GM12864 (cell line): ENCODE results near the gene PPM1K.
A peak's percentile ranks its signal among the peaks of the same experiment; 100 is the strongest.

Experiments used
- DNase-seq: peaks from one replicate; pipeline ENCODE4 v3.0.0-alpha.2; 2011; ENCODE audit warnings: low read depth
- H3K4me3 ChIP-seq: 2 replicates; pipeline ENCODE4 v1.5.1; 2011; ENCODE audit warnings: mild to moderate bottlenecking, low read depth, low read length, control low read depth
- TF ChIP-seq, protein P1 (sequence below): IDR thresholded peaks from 2 replicates; pipeline ENCODE4 v1.5.1; 2011; ENCODE audit warnings: low read depth, mild to moderate bottlenecking, moderate library complexity, low read length, control low read depth, inconsistent platforms; ENCODE audit errors: missing control alignments

The PPM1K gene

DNA sequence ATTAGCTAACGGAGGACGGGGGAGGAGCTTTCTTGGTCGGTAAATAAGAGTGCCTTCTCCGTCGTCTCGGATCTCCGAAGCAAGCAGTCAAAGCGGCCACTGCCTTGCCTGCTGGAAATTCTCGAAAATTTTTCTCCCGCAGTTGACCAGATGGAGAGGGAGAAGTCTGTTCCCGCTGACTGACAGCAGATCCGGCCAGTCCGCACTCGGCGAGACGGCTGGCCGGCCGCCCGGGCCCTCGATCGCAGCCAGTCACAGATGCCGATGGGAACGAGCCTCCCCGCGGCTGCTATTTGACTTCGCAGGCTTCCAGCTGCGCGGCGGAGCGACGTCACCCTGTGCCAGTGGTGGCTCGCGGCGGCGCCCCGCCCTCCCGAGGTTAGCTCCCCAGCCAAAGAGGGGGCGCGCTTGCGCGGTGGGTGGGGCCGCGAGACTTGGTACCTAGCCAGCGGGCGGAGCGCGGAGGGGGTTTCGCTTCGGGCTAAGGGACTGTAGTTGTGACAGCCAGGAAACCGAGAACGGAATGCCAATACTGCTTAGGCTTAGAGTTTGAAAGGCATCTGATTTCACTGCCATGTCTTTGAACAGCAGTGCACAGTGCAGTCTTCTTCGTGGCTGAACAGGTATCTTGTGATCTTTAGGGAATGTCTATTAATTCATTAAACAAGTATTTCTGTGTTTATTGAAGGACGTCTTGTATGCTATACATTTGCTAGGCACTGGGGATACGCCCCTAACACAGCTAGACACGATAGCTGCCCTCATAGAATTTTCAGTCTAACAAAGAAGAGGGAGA is at the start of gene PPM1K:
TSS of gene PPM1K (minus strand) at position 123 of the 796 bp plus-strand sequence. CDS start 5,978 bp downstream, outside the sequence.
- peak within 1 kb of the TSS; percentile 82 for H3K4me3 ChIP-seq
- TF ChIP-seq, protein P1, sequence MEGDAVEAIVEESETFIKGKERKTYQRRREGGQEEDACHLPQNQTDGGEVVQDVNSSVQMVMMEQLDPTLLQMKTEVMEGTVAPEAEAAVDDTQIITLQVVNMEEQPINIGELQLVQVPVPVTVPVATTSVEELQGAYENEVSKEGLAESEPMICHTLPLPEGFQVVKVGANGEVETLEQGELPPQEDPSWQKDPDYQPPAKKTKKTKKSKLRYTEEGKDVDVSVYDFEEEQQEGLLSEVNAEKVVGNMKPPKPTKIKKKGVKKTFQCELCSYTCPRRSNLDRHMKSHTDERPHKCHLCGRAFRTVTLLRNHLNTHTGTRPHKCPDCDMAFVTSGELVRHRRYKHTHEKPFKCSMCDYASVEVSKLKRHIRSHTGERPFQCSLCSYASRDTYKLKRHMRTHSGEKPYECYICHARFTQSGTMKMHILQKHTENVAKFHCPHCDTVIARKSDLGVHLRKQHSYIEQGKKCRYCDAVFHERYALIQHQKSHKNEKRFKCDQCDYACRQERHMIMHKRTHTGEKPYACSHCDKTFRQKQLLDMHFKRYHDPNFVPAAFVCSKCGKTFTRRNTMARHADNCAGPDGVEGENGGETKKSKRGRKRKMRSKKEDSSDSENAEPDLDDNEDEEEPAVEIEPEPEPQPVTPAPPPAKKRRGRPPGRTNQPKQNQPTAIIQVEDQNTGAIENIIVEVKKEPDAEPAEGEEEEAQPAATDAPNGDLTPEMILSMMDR = no peak
- DNase-seq = peak; percentile 93

DNA sequence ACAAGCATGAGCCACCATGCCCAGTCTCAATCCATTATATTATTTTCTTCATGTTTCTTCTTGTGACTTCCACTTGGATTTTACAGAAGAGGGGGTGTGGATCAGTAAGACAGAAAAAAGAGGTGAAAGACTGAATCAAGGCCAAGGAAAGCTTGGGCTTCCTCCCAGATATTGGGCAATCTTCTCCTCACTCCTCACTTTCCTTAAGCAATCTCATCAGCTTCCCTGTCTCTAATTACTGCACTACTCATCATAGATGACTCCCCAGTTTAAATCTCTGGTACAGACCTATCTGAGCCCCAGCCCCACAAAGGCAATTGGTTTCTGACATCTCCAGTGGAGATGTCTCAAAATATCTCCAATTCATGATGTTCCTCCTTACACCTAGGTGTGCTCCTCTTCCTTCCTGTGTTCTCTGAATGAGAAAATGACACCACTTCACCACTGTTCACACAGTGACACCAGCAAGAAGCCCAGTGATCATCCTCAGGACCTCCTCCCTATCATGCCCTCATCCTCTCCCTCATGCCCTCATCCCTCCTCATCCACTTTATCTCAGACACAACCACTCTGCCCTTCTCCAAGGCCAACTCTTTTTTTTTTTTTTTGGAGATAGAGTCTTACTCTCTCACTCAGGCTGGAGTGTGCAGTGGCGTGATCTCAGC is 49.5 kb upstream of the PPM1K start:
- no peak overlapping the region for H3K4me3 ChIP-seq
- no peak for DNase-seq
- TF ChIP-seq, protein P1 = no peak

DNA sequence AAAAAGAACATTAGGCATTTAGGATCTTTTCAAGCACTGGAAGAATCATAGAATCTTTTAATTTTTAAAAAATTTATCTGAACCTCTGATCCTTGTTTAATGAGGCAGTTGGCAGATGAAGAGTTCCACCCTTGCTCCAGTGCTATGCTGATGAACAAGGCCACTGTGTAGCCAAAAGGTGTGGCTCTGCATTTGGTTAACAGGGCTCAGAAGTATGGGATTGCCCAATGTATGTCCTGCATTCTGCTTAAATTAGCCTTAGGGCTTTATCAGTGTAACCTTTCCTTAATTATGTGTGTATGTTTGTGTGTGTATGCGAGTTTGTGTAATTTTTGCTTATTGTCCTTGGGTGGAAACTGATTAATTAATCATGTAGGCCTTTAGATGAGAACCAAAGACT is 43.3 kb upstream of the PPM1K start:
- no peak overlapping the region for H3K4me3 ChIP-seq
- TF ChIP-seq, protein P1 = no peak
- no peak for DNase-seq

DNA sequence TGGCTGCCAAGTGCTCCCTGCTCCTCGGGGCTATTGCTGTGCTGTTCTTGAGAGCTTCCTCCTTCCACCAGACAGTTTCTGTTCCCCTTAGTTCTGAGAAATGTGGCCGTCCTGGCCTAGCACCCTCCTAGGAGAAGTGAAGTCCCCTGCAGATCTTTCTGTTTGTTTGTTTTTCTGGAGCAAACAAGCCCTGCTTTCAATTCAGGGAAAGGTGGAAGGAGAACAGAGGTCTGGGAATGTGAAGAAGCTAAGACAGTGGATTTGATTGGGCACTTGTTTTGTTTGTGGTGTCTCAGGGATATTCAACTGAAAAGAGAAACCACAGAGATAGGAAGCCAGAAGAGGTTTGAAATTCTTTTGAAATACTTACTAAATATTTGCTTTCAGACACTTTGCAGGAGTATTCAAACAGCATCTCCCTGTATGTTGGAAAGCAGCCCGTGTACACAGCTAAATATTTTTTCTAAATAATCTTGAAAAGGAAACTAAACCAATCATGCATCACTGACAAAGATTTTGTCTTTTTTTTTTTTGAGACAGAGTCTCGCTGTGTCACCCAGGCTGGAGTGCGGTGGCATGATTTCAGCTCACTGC is 36.5 kb upstream of the PPM1K start:
- TF ChIP-seq, protein P1 = no peak
- DNase-seq = peak; percentile 77
- H3K4me3 ChIP-seq = peak overlapping the region; percentile 24; the same call in 1 of the 2 replicates

DNA sequence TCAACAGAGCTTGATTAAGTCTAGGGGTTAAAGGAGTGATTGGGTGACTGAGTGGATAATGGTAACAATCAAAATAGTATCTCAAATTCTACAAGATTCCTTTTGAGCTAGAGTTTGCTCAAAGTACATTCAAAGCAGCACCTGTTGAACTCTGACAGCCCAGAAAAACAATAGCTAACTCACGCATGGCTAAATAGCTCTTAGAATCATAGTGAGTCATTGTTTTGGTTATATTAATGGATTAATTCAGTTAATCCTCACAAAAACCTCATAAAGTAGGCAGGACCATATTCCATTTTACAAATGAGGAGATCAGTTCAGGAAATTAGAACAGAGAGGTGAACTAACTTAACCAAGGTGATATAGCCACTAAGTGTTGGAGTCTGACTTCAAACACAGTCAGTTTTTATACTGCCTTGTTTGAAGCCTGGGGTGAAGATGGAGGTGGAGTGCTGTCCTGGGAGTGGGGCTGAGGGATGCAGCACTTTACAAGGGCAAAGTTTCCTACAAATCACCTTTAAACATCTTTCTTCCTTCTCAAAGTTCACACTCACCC is 35.9 kb upstream of the PPM1K start:
- peak overlapping the region; percentile 24; the same call in 1 of the 2 replicates for H3K4me3 ChIP-seq
- peak; percentile 21 for DNase-seq
- TF ChIP-seq, protein P1 = no peak

DNA sequence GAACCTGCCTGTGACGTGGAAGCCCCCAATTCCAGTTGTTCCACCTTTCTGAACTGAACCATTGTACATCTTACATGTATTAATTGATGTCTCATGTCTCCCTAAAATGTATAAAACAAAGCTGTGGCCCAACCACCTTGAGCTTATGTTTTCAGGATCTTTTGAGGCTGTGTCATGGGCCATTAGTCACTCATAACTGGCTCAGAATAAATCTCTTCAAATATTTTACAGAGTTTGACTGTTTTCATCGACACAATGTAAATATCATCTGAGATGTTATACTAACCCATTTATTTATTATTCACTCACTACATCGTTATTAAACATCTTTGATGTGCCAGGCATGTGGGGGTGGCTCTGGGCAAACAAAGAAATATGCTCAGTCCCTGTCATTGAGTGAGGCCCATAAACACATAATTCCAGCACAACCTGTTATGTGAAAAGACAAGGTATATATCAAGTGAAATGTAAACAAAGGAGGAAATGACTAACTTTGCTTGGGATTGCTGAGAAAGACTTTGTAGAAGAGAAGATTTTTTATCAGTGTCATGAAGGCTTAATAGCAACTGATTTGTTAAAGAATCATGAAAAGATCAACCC is 34.5 kb upstream of the PPM1K start:
- no peak for DNase-seq
- TF ChIP-seq, protein P1 = no peak
- H3K4me3 ChIP-seq = no peak overlapping the region
